Heart left ventricle (tissue), 16 donors: ENCODE results near the gene SDHAF3. TPM values are rescaled to one million over a fixed set of nuclear protein-coding genes. Genes with fewer than 3 reads are reported as not detected.

ENCODE experiments used
- ATAC-seq, 4 donors: fragments of 200-7000 bp; cut with Tn5 transposase; one replicate each; pipeline ENCODE4 v1.9.1; 2020 to 2022; ENCODE audit warnings: moderate library complexity in 4 of 4, mild to moderate bottlenecking in 3 of 4, moderate number of reproducible peaks in 1 of 4
- DNase-seq, 5 donors: peaks; one replicate each; pipeline ENCODE4 v3.0.0-alpha.2; 2020
- H3K27ac ChIP-seq, 12 donors: fragments of 200-600 bp; sonication (generic) in 4 of 12; one replicate each; pipeline versions ENCODE4 v1.5.0 to v1.8.0; 2016 to 2022; ENCODE audit warnings: mild to moderate bottlenecking in 2 of 12
- H3K27me3 ChIP-seq, 9 donors: fragments of 200-600 bp; sonication (generic) in 2 of 9; one replicate each; pipeline versions ENCODE4 v1.5.1 to v1.8.0; 2016 to 2022; ENCODE audit warnings: mild to moderate bottlenecking in 3 of 9
- H3K36me3 ChIP-seq, 9 donors: fragments of 200-600 bp; sonication (generic) in 2 of 9; one replicate each; pipeline versions ENCODE4 v1.5.0 to v1.8.0; 2018 to 2022; ENCODE audit warnings: mild to moderate bottlenecking in 2 of 9
- H3K4me1 ChIP-seq, 12 donors: fragments of 200-600 bp; sonication (generic) in 4 of 12; one replicate each; pipeline versions ENCODE4 v1.5.0 to v1.8.0; 2016 to 2022; ENCODE audit warnings: mild to moderate bottlenecking in 3 of 12
- H3K4me3 ChIP-seq, 12 donors: fragments of 200-600 bp; sonication (generic) in 4 of 12; one replicate each; pipeline versions ENCODE4 v1.5.0 to v1.8.0; 2017 to 2022; ENCODE audit warnings: mild to moderate bottlenecking in 9 of 12, moderate library complexity in 4 of 12
- H3K9me3 ChIP-seq, 12 donors: fragments of 200-600 bp; sonication (generic) in 4 of 12; one replicate each; pipeline versions ENCODE4 v1.5.0 to v1.8.0; 2016 to 2022; ENCODE audit warnings: mild to moderate bottlenecking in 1 of 12
- POLR2A ChIP-seq, 2 donors: fragments of 450-650 bp; IDR thresholded peaks; one replicate each; pipeline ENCODE4 v1.6.1; 2017; ENCODE audit warnings: antibody characterized with exemption in 2 of 2, mild to moderate bottlenecking in 2 of 2, moderate library complexity in 2 of 2
- WGBS, 4 donors: extraction: QIAGEN DNeasy Blood & Tissue Kit in 2 of 4; methylation state at CpG; one replicate each; pipeline versions ENCODE4 v1.1.5 to v1.1.7; 2013 to 2018; 5-methylcytosine and 5-hydroxymethylcytosine counted together
- intact Hi-C, 10 donors: fragments of 100-400 bp; cut with DNase I; formaldehyde crosslinking; loops; one replicate each; pipeline versions ENCODE4 v1.11.1 to v1.14.2; 2022
- polyA plus RNA-seq, 2 donors: library from polyadenylated mRNA; stranded (reverse); fragments of 200-250 nt; gene quantifications; one replicate each; pipeline ENCODE4 v1.2.3, GENCODE V29; 2013
- total RNA-seq, 9 donors: library from RNA; depleted of rRNA in 2 of 9; stranded (reverse); fragments of >200 nt in 2 of 9; fragmentation: NEBNext Ultra II Directional in 3 of 9; extraction: Animal tissue kit (Norgen Biotek cat#: 25700) in 3 of 9; gene quantifications; one replicate each; pipeline versions ENCODE4 v1.1.0 to v1.2.4, GENCODE V29; 2016 to 2023
- TF ChIP-seq, protein P1 (sequence below), 12 donors: fragments of 200-600 bp; sonication (generic) in 4 of 12; IDR thresholded peaks; one replicate each; pipeline versions ENCODE4 v1.5.0 to v1.8.0; 2018 to 2022; ENCODE audit warnings: antibody characterized with exemption in 12 of 12, mild to moderate bottlenecking in 5 of 12
- donor health status: ischemic (EF 13 %, LVEDD 7.1; RV severe dilation, severe dysfunction).
- donor health status: healthy with polysubstance abuse.
- donor health status: DM: no; HTN: yes; CAD: no.
- donor health status: DM: no; HTN: no; CAD: no.
- donor health status: ischemic (EF 25% LVEDD 6.9; RV normal size, moderate dysfunction).
- donor health status: ischemic (EF 25% LVEDD 5.7; RV mildly dilated, moderate dysfunction).
- donor health status: healthy.
- donor health status: DM: yes; HTN: yes; CAD: no.
- donor health status: ischemic (EF 35%, LVEDD 5.7; RV mildly dilated, moderate dysfunction).
- donor health status: nonischemic (EF 11% LVEDD 7.7; RV severe dilation, severe dysfunction).
- donor health status: DM: yes; HTN: yes; CAD: no.
- donor health status: PGD.
- donor health status: ischemic (EF 29% LVEDD 5.4; RV normal size, mild dysfunction).
- donor health status: nonischemic (EF 23%, LVEDD 6.1; RV moderate dilation, normal function).

Gene SDHAF3
- total and polyA plus RNA-seq, 11 donors = 8.4 to 21.5 (median 16.9) TPM

DNA sequence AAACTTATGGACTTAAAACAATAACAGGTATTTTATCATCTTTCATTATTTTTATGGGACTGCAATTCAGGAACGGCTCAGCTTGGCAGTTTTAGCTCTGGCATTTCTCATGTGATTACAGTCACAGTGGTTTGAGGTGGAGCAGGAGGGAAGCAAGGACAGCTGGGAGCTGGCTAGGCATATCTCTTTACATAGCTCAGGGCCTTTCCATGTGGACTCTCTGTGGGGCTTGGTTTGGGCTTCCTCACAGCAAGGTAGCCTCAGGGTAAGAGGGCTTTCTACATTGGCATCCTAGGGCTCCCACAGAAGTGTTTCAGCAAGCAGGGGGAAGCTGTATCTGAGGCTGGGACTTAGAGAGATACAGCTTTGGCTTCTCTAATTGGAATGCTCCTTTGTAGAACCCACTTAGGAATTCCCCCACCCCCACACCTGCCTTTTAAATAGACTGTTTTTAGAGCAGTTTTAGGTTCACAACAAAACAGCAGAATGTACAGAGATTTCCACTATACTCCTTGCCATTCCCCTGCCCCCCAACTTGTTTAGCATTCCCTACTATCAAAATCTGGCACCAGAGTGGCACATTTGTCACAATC, 26.6 kb upstream of the SDHAF3 start:
- Histone ChIP-seq H3K9me3 (no peaks in the 10 kb centered on the region), H3K36me3 (no peaks in the 10 kb centered on the region), H3K4me1 (no peaks in the 10 kb centered on the region), H3K4me3 (no peak overlapping the region), H3K27me3 (peaks cover 0 to 46% (median 6%) of the 10 kb centered on the region in 9 donors), H3K27ac (no peak overlapping the region)
- WGBS, 4 donors = 42 to 67% (median 51%) methylated on average over 1 of the region's 1 CpG
- intact Hi-C loops = no loop called here
- no peak for TF ChIP-seq POLR2A (IDR thresholded peaks at IDR 0.05)
- TF ChIP-seq, protein P1, sequence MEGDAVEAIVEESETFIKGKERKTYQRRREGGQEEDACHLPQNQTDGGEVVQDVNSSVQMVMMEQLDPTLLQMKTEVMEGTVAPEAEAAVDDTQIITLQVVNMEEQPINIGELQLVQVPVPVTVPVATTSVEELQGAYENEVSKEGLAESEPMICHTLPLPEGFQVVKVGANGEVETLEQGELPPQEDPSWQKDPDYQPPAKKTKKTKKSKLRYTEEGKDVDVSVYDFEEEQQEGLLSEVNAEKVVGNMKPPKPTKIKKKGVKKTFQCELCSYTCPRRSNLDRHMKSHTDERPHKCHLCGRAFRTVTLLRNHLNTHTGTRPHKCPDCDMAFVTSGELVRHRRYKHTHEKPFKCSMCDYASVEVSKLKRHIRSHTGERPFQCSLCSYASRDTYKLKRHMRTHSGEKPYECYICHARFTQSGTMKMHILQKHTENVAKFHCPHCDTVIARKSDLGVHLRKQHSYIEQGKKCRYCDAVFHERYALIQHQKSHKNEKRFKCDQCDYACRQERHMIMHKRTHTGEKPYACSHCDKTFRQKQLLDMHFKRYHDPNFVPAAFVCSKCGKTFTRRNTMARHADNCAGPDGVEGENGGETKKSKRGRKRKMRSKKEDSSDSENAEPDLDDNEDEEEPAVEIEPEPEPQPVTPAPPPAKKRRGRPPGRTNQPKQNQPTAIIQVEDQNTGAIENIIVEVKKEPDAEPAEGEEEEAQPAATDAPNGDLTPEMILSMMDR (IDR thresholded peaks at IDR 0.05) = no peak
- DNase-seq (no peak), ATAC-seq (no peak)

DNA sequence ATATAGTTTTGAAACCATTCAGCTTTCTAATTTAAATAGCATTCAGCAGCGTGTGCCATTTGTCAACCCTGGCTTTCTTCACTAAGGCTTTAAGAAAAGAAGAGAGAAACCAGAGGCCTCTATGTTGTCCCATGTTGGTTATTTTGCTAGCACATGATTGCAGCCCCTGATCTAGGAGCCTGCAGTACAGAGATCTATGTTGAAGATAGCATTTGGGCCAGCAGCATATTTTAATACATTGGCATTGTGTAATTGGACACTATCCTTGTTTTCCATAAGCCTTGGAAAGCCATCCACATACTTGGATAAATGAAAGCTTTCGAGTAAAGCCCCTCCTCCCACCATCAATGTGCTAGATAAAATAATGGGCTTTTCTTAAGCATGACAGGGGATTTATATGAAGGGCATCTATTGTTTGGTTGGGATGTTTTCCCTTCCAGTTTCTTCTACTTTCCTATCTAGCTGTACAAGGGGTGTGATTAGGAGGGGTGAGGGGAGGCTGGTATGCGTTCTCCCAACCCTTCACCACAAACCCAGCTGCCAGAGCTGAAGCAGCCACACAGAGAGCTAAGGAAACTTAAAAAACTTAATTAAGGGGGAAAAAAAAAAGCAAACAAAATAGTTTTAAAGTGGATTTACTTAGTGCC, 23.1 kb upstream of the SDHAF3 start:
- Histone ChIP-seq H3K4me3 (no peak overlapping the region), H3K27me3 (peaks cover 0 to 34% (median 6%) of the 10 kb centered on the region in 9 donors), H3K36me3 (no peaks in the 10 kb centered on the region), H3K9me3 (no peaks in the 10 kb centered on the region), H3K4me1 (no peaks in the 10 kb centered on the region), H3K27ac (no peak overlapping the region)
- no peak for TF ChIP-seq POLR2A (IDR thresholded peaks at IDR 0.05)
- TF ChIP-seq, protein P1 (IDR thresholded peaks at IDR 0.05) = no peak
- intact Hi-C loops = no loop called here
- ATAC-seq = no peak
- no peak for DNase-seq
- WGBS, 4 donors = 53 to 66% (median 60%) methylated on average over 3 of the region's 3 CpGs

DNA sequence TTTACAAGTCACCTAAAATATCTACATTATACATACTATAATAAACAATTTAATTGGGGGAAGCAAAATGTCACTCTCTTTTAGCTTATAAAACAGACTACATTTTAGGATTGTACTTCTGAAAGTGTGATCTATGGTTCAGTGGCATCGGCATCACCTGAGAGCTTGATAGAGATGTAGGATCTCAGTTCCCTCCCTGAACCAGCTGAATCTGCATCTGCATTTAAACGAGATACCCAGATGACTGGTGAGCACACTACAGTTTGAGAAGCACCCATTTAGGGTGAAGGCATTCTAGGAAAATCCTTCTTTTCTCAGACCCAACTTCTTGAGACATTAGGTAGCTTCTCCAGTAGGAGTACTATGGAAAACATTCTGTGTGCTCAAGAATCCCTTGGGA, 21.5 kb upstream of the SDHAF3 start:
- intact Hi-C loops = no loop called here
- H3K27ac ChIP-seq = no peak overlapping the region
- WGBS, 4 donors = 73 to 84% (median 81%) methylated on average over 2 of the region's 2 CpGs
- DNase-seq (no peak), ATAC-seq (no peak)
- H3K4me3 ChIP-seq = no peak overlapping the region
- H3K9me3 ChIP-seq = no peaks in the 10 kb centered on the region
- peaks cover 0 to 26% (median 5%) of the 10 kb centered on the region in 9 donors for H3K27me3 ChIP-seq
- H3K36me3 ChIP-seq = no peaks in the 10 kb centered on the region
- TF ChIP-seq, protein P1 (IDR thresholded peaks at IDR 0.05) = no peak
- TF ChIP-seq POLR2A (IDR thresholded peaks at IDR 0.05) = no peak
- H3K4me1 ChIP-seq = no peaks in the 10 kb centered on the region

DNA sequence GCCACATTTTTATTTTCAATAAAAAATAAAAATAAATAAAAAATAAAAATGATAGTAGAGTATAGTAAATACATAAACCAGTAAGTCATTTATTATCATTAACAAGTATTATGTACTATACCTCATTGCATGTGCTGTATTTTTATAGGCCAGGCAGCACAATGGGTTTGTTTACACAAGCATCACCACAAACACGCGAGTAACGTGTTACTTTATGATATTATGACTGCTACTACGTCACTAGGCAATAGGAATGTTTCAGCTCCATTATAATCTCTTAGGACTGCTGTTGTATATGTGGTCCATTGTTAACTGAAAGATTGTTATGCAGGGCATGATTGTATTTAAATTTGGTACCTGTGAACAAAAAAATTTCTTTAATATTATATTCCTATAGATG, 20.8 kb upstream of the SDHAF3 start:
- peaks cover 0 to 26% (median 4%) of the 10 kb centered on the region in 9 donors for H3K27me3 ChIP-seq
- TF ChIP-seq, protein P1 (IDR thresholded peaks at IDR 0.05) = no peak
- TF ChIP-seq POLR2A (IDR thresholded peaks at IDR 0.05) = no peak
- 83 to 90% (median 86%) methylated on average over 4 of the region's 4 CpGs for WGBS, 4 donors
- intact Hi-C loops = no loop called here
- H3K9me3 ChIP-seq = no peaks in the 10 kb centered on the region
- no peak overlapping the region for H3K27ac ChIP-seq
- no peaks in the 10 kb centered on the region for H3K36me3 ChIP-seq
- H3K4me3 ChIP-seq = no peak overlapping the region
- no peak for ATAC-seq
- no peaks in the 10 kb centered on the region for H3K4me1 ChIP-seq
- DNase-seq = no peak
